IPS-20b (cell line): ENCODE data around the gene IRAG1.

Experiments
- H3K27ac ChIP-seq: one replicate; pipeline ENCODE4 v1.5.1; 2013; ENCODE audit warnings: low read length
- H3K27me3 ChIP-seq: 2 replicates; pipeline ENCODE4 v1.6.1; 2013; ENCODE audit warnings: mild to moderate bottlenecking, low read length, inconsistent platforms; ENCODE audit not compliant: insufficient read depth
- H3K36me3 ChIP-seq: 2 replicates; pipeline ENCODE4 v1.6.1; 2013; ENCODE audit warnings: low read depth, mild to moderate bottlenecking, inconsistent platforms, low read length, moderate library complexity; ENCODE audit not compliant: insufficient read depth
- H3K4me1 ChIP-seq: 2 replicates; pipeline ENCODE4 v1.6.1; 2013; ENCODE audit warnings: mild to moderate bottlenecking, control low read depth, inconsistent platforms, low read length, moderate library complexity; ENCODE audit not compliant: insufficient read depth
- H3K4me3 ChIP-seq: 2 replicates; pipeline ENCODE4 v1.5.1; 2013; ENCODE audit warnings: mild to moderate bottlenecking, low read length, inconsistent platforms
- H3K9ac ChIP-seq: 2 replicates; pipeline ENCODE4 v1.6.1; 2013; ENCODE audit warnings: low read depth, mild to moderate bottlenecking, inconsistent platforms, low read length, moderate library complexity
- H3K9me3 ChIP-seq: 2 replicates; pipeline ENCODE4 v1.6.1; 2013; ENCODE audit warnings: mild to moderate bottlenecking, low read depth, low read length, inconsistent platforms; ENCODE audit not compliant: insufficient read depth

IRAG1 gene

GRCh38 chr11:10651656-10652361, 41.7 kb downstream of the IRAG1 start:
- Histone ChIP-seq H3K27ac (no peak overlapping the region), H3K27me3 (no peaks in the 10 kb centered on the region), H3K36me3 (no peaks in the 10 kb centered on the region), H3K9me3 (no peaks in the 10 kb centered on the region), H3K4me3 (no peak overlapping the region), H3K9ac (no peak overlapping the region), H3K4me1 (no peaks in the 10 kb centered on the region)

GRCh38 chr11:10650630-10651029, 42.9 kb downstream of the IRAG1 start:
- Histone ChIP-seq H3K9ac (no peak overlapping the region), H3K27me3 (no peaks in the 10 kb centered on the region), H3K9me3 (no peaks in the 10 kb centered on the region), H3K4me1 (no peaks in the 10 kb centered on the region), H3K36me3 (no peaks in the 10 kb centered on the region), H3K4me3 (no peak overlapping the region), H3K27ac (no peak overlapping the region)

- Histone ChIP-seq H3K4me1 (no peaks in the 10 kb centered on the region), H3K9me3 (no peaks in the 10 kb centered on the region), H3K27me3 (no peaks in the 10 kb centered on the region), H3K27ac (no peak overlapping the region), H3K36me3 (no peaks in the 10 kb centered on the region), H3K4me3 (no peak overlapping the region), H3K9ac (no peak overlapping the region)
These were observed 43.4 kb downstream of the IRAG1 start for GRCh38 chr11:10650166-10650565.

GRCh38 chr11:10648871-10649270, 44.7 kb downstream of the IRAG1 start:
- H3K4me1 ChIP-seq: no peaks in the 10 kb centered on the region
- no peaks in the 10 kb centered on the region for H3K36me3 ChIP-seq
- H3K27me3 ChIP-seq: no peaks in the 10 kb centered on the region
- no peak overlapping the region for H3K9ac ChIP-seq
- H3K27ac ChIP-seq: no peak overlapping the region
- H3K9me3 ChIP-seq: no peaks in the 10 kb centered on the region
- no peak overlapping the region for H3K4me3 ChIP-seq

- Histone ChIP-seq H3K27me3 (no peaks in the 10 kb centered on the region), H3K27ac (no peak overlapping the region)
These were observed 46.7 kb downstream of the IRAG1 start for GRCh38 chr11:10646681-10647355.

GRCh38 chr11:10646005-10646404, 47.5 kb downstream of the IRAG1 start:
- Histone ChIP-seq H3K4me3 (no peak overlapping the region), H3K27me3 (no peaks in the 10 kb centered on the region), H3K4me1 (no peaks in the 10 kb centered on the region), H3K36me3 (no peaks in the 10 kb centered on the region), H3K9ac (no peak overlapping the region), H3K27ac (no peak overlapping the region), H3K9me3 (no peaks in the 10 kb centered on the region)

More at GRCh38 chr11:10646681-10647355, 46.7 kb downstream of the IRAG1 start:
- Histone ChIP-seq H3K9ac (no peak overlapping the region), H3K9me3 (no peaks in the 10 kb centered on the region), H3K4me3 (no peak overlapping the region), H3K36me3 (no peaks in the 10 kb centered on the region), H3K4me1 (no peaks in the 10 kb centered on the region)

GRCh38 chr11:10645212-10645795, 48.3 kb downstream of the IRAG1 start:
- no peaks in the 10 kb centered on the region for H3K36me3 ChIP-seq
- no peaks in the 10 kb centered on the region for H3K27me3 ChIP-seq
- no peak overlapping the region for H3K27ac ChIP-seq
- H3K4me3 ChIP-seq: no peak overlapping the region
- H3K4me1 ChIP-seq: no peaks in the 10 kb centered on the region
- no peak overlapping the region for H3K9ac ChIP-seq
- H3K9me3 ChIP-seq: no peaks in the 10 kb centered on the region
